MG63 (cell line): ENCODE measurements around the gene CUL4A. TPM values are rescaled to one million over a fixed set of nuclear protein-coding genes. Genes with fewer than 3 reads are reported as not detected.

ENCODE experiments used
- total RNA-seq: library from RNA; depleted of rRNA; stranded (reverse); fragments of >200 nt; shearing (Covaris generic); gene quantifications from 2 replicates; pipeline ENCODE4 v1.2.3, GENCODE V29; 2014; ENCODE audit warnings: low replicate concordance; rRNA removed

The CUL4A gene
- total RNA-seq, 1 experiment from 2014 or later, result 157 TPM

Other genes starting within 250 kb of the CUL4A start
- 5.8 TPM in 1 of 2 replicates, not detected in the other for gene MCF2L, start 240.4 kb upstream of the CUL4A start, total RNA-seq
- not detected in 2 replicates for gene F7, start 103.8 kb upstream of the CUL4A start, total RNA-seq
- not detected in 2 replicates for gene F10, start 86.8 kb upstream of the CUL4A start, total RNA-seq
- gene PROZ, start 51.0 kb upstream of the CUL4A start, total RNA-seq, result not detected in 2 replicates
- 74.5 and 106 TPM in 2 replicates for gene PCID2, start 944 bp upstream of the CUL4A start, total RNA-seq
- gene LAMP1, start 87.6 kb downstream of the CUL4A start, total RNA-seq, result 194 and 225 TPM in 2 replicates
- gene GRTP1, start 154.5 kb downstream of the CUL4A start, total RNA-seq, result 0.17 TPM in 1 of 2 replicates, not detected in the other
- 0.96 and 2.8 TPM in 2 replicates for gene ADPRHL1, start 243.9 kb downstream of the CUL4A start, total RNA-seq